Stimulated activated CD8-positive, alpha-beta memory T cell treated with anti-CD3 and anti-CD28 coated beads, Interleukin-15, amount 100 ng/mL, for 4 hours (primary cell): ENCODE measurements around the gene RIMBP2.

Source experiments
- DNase-seq, 2 donors: peaks; one replicate each; pipeline ENCODE4 v3.0.0-alpha.2; 2020; ENCODE audit warnings: low read depth in 2 of 2

RIMBP2 gene

GRCh38 chr12:130680451-130680990 is 35.6 kb downstream of the RIMBP2 start:
- DNase-seq = no peak

GRCh38 chr12:130677957-130678558 is 38.0 kb downstream of the RIMBP2 start:
- DNase-seq = no peak

DNA sequence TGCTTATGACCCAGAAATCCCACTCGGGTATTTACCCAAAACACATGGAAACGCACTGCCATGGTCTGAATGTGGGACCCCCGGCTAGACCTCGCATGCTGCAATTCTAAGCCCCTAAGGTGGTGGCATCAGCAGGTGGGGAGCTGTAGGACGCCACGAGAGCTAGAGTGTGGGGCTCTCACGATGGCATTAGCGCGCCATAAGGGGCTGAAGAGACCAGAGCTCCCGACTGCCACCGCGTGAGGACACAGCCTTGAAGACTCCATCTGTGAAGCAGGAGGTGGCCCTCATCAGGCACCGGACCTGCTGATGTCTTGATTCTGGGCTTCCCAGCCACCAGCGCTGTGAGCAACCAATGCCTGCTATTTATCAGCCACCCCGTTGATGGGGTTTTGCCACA is 40.3 kb downstream of the RIMBP2 start:
- no peak for DNase-seq

- no peak for DNase-seq
These were observed 41.0 kb downstream of the RIMBP2 start for GRCh38 chr12:130675121-130675520.

DNA sequence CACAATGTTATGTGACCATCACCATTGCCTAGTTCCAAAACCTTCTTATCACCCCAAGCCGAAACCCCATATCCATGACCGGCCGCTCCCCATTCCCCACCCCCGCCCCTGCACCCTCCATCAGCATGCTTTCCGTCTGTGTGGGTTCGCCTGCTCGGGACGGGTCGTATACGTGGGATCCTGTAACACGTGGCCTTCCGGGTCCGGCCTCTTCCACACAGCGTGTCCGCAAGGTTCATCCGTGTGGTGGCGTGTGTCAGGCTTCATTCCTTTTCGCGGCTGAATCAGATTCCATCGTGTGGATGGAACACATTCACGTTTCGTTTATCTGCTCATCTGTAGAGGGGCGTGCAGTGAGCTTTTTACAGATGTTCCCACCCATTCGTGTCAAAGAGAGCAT is 41.4 kb downstream of the RIMBP2 start:
- no peak for DNase-seq

- DNase-seq = no peak
These were observed 42.9 kb downstream of the RIMBP2 start for GRCh38 chr12:130673036-130673705.

DNA sequence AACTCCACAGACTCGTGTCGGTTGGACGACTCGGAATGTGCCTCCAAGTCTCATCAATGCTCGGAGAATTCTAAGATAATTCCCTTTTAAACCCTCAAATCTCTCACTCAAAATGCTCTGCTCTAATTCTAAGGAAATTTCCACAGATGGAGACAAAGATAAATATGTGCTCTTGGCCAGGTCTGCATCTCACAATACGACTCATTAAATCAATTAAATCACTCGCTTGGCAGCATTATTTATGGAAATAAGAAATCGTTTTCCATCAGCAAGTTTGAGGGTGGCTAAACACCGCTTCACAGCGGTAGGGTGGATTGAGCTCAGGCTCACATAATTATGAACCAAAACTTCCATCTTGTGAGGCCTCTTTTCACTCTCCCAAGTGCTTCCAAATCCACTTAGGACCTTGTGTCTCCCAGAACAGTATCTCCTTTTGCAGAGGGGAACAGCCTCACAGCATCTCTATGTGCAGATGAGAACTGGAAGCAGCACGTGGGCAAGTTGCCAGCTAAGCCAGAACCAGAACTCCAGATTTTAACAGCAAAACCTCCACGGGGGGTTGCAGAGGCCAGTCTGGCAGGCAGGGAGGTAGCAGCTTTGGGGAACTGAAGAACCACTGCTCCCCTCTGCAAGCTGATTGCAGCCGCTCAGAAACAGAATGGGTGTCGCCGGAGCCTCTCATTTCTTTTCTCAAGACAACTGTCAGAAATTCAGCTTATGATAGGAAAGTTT is 43.8 kb downstream of the RIMBP2 start:
- no peak for DNase-seq

- DNase-seq = no peak
These were observed 44.5 kb downstream of the RIMBP2 start for GRCh38 chr12:130671556-130671955.

DNA sequence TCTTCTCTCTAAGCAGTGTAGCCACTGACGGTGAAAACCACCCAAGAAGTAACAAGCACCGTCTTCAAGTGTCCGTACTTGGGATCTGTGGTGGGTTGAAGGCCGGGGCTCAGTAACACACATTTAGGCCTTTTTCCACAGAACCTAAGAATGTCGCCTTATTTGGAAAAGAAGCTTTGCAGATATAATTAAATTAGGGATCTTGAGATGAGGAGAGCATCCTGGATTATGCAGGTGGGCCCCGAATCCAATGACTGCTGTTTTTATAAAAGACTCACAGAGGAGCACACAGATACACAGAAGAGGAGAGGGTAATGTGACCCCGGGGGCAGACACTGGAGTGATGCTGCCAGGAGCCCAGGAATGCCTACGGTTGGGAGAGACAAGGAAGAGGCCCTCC is 46.3 kb downstream of the RIMBP2 start:
- DNase-seq = no peak

DNA sequence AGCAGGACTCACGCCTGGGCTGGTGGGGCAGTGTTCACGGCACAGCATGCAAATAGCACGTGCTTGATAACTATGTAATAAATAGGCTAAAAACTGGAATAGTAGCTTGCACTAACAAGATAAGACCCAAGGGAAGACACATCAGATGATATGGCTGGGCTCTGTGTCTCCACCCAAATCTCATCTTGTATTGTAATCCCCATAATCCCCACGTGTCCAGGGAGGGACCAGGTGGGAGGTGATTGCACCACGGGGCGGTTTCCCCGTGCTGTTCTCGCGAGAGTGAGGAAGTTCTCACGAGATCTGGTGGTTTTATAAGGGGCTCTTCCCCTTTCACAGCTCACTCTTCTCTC is 46.9 kb downstream of the RIMBP2 start:
- DNase-seq = no peak

GRCh38 chr12:130668286-130669204 is 47.6 kb downstream of the RIMBP2 start:
- DNase-seq = no peak

- DNase-seq = no peak
These were observed 48.6 kb downstream of the RIMBP2 start for GRCh38 chr12:130667421-130667960.

DNA sequence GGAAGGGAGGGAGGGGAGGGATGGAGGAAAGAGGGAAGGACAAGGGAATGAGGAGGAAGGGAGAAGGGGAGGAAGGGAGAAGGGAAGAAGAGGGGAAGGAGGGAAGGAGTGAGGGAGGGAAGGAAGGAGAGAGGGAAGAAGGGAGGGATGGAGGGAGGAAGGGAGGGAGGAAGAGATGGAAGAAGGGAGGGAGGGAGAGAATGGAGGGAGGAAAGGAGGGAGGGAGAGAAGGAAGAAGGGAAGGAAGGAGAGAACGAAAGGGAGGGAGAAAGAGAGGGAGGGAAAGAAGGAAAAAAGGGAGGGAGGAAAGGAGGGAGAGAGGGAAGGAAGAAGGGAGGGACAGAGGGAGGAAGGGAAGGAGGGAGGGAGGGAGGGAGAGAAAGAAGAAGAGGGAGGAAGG is 49.5 kb downstream of the RIMBP2 start:
- DNase-seq = no peak

DNA sequence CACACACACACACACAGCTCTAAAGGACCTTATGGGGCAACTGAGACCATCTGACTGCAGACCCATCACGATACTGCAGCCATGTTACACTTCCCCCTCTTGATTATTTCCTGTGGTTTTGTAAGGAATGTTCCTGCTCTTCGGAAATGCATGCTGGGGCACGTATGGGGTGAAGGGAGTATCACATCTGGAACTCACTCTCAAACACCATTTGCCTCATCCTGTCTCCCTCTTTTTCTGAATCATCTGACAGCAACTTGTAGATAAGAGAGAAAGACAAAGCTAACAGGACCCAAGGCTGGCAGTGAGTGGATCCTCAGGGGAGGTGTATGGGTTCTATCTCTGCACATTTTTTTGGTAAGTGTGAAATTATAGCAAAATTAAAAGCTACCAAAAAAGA is 50.3 kb downstream of the RIMBP2 start:
- DNase-seq = no peak

DNA sequence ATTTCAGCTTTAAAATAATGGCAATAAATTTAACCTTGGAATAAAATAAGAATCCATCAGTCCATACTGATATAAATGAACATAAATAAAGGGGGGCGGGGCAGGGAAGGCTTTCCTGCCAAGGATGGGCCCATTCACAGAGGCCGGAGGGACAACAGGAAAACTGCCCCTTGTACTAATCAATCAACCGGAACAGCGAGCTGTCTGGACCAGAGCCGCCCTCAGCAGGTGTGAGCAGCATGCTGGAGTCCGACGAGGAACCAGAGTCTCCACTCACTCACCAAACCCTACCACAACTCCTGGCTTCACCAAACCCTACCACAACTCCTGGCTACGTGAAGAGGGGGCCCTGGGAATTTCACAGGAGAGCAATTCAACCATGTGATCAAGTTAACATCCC is 51.3 kb downstream of the RIMBP2 start:
- DNase-seq = no peak

GRCh38 chr12:130664252-130664651 is 51.8 kb downstream of the RIMBP2 start:
- DNase-seq = no peak

DNA sequence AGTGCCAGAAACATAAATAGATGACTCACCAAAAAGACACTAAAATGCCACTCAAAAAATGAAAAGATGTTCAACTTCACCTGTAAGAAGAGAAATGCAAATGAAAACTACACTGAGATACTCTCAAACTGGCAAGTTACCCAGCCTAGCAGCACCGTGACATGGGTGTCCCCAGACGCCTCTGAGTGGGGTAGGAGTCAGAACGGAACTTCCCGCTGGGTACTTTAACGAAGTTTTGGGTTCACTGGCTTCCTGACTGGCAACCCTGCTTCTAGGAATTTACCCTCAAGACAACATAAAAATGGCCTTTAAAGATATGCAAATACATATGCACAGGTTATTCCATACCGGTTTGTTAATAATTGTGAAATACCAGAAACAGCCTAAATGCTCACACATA is 52.6 kb downstream of the RIMBP2 start:
- no peak for DNase-seq

GRCh38 chr12:130661486-130662255 is 54.4 kb downstream of the RIMBP2 start:
- DNase-seq = no peak

DNA sequence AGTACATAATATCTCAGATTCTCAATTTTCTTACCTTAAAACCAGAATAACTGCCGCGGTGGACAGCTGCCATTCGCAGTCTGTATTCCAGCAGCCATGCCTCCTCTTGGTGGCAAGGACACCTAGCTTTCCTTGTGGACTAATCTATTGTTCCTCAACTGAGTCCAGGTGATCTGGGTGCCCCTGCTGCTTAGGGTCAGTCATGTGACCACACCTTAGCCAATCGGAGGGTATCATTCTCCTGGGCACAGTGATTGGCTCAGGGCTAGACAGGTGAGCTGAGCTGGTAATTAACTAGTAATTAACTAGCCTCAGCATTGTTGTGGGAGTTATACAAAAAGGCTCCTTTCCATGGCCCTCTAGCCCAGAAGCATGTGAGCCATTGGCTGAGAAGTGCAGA is 55.0 kb downstream of the RIMBP2 start:
- DNase-seq = no peak

DNA sequence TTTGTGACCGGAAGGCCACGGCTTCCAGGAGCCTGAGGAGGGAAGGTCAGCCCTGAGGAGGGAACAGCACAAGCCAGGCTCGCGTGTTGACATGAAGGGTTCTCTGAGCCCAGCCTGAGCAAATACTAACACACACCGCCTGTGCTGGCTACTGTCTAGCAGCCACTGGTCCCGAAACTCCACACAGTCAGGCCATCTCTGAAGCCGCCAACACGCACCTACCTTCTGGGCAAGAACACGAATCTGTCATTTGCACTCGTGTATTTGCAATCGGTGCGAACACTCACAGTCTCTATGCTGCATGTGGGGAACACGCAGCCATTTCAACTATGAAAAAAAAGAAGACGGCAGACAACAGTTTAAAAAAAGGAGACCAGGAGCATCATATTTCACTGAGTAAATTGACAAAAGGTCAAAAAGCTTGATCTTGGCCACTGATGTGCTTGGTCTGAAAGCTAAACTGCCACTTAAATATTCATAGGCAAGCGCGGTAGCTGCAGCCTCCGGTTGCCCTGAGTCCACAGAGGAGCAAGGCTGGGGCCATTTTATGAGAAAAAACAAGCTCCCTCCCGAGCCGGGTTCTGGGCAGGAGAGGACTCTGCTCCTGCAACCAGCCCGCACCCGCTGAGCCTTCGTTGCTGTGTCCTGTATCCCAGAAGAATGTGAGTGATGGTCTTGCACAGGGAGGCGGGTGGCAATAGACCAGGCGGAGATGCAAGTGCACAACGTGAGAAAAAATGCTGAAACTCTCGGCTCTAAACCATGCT is 57.8 kb downstream of the RIMBP2 start:
- DNase-seq = no peak
